GM12874 (cell line): ENCODE results near the gene ZNF689.

Experiments used
- TF ChIP-seq, protein P1 (sequence below): IDR thresholded peaks from 2 replicates; pipeline ENCODE4 v1.5.1; 2011; ENCODE audit warnings: low read depth, mild to moderate bottlenecking, control low read depth, low read length, moderate library complexity; ENCODE audit not compliant: insufficient read depth

The ZNF689 gene

DNA sequence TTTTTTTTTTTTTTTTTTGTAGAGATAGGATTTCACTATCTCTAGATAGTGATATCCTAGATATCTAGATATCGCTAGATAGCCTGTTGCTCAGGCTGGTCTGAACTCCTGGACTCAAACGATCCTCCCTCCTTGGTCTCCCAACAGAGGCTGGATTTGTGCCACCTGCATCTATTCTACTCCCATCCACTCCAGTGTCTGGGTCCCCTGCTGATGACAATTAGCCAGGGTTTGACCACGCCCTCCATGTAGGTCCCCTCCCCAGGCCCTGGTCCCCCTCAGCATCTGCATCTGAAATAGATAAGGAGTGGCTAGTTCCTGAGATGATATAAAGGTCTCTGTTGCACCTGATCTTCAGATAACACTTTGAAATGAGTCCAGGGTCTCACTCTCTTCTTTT is 40.9 kb downstream of the ZNF689 start:
- TF ChIP-seq, protein P1, sequence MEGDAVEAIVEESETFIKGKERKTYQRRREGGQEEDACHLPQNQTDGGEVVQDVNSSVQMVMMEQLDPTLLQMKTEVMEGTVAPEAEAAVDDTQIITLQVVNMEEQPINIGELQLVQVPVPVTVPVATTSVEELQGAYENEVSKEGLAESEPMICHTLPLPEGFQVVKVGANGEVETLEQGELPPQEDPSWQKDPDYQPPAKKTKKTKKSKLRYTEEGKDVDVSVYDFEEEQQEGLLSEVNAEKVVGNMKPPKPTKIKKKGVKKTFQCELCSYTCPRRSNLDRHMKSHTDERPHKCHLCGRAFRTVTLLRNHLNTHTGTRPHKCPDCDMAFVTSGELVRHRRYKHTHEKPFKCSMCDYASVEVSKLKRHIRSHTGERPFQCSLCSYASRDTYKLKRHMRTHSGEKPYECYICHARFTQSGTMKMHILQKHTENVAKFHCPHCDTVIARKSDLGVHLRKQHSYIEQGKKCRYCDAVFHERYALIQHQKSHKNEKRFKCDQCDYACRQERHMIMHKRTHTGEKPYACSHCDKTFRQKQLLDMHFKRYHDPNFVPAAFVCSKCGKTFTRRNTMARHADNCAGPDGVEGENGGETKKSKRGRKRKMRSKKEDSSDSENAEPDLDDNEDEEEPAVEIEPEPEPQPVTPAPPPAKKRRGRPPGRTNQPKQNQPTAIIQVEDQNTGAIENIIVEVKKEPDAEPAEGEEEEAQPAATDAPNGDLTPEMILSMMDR = no peak

DNA sequence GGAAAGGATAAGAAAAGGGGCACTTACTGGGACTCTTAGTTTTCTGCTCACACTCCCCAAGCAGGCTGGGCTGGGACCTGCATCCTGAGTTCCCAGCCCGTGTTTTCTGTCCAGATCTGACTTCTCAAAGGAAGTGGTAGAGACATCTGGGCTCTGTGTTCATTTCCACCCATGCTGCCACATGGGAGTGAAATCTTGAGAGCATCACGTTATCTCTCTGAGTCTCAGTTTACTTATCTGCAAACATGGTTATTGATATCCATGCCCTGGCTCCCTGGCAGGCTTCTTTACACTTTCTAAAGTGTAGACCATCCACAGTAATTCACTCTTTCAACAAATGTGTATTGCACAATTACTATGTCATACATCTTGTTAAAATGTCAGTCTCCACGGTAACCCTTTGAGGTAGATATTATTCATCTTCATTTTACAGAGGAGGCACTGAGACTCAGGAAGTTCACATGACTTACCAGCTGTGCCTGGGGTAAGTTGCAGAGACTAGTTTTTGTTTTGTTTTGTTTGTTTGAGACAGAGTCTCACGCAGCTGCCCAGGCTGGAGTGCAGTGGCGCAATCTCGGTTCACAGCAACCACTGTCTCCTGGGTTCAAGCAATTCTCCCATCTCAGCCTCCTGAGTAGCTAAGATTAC is 42.1 kb downstream of the ZNF689 start:
- TF ChIP-seq, protein P1 = no peak

DNA sequence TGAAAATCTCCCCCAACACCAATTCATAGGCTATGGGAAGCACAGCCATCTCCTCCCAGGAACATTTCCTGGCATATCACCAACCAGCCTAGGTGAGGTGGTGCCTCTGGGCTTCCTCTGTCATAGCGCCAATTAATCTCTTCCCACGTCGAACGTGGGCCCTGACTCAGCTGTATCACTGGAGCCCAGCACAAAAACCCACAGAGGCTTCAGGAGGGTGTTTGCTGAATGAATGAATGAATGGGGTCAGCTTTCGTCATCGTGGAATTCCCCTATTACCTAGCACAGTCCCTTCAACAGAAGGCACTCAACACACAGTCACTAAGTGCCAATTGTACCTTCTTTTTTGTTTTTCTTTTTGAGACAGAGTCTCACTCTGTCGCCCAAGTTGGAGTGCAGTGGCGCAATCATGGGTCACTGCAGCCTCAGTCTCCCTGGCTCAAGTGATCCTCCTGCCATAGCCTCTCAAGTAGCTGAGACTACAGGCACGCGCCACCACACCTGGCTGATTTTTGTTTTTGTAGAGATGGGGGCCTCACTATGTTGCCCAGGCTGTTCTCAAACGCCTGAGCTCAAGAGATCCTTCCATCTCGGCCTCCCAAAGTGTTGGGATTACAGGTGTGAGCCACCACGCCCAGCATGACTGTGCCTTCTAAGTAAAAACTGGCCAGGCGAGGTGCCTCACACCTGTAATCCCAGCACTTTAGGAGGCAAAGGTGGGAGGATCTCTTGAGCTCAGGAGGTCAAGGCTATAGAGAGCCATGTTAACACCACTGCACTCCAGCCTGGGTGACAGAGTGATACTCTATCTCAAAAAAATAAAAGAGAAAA is 42.8 kb downstream of the ZNF689 start:
- TF ChIP-seq, protein P1 = no peak

DNA sequence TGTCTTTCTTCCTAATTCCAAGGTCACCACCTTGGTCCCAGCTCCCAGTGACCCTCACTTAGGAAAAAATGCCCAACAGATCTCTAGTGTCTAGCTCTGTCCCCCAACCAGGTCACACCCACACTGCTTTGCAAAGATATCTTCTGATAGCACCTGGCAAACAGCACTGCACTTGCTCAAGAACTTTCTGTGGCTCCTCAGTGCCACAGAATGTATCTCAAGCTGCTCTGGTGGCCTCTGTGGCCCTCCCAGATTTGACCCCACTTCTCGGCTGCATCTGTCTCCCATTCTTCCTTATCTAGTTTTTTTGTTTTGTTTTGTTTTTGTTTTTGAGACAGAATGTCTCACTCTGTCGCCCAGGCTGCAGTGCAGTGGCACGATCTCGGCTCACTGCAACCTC is 43.7 kb downstream of the ZNF689 start:
- TF ChIP-seq, protein P1 = no peak

DNA sequence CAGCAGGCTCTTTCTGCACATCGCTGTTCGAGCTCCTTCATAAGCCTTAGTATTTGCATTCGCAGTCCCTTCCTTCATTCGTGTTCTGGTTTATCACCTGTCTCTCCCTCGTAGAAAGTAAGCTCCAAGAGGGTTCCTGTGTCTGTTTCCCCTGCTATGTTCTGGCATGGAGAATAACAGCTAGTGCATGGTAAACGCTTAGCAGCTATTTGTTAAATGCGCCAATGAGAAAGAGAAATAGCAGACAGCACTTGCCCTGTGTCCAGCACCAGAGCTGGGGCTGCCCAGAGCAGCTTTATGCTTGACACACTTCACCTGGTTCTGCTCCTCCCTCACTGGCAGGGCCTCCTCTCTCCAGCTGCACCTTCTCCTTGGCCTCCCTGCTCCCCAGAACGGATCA is 44.2 kb downstream of the ZNF689 start:
- TF ChIP-seq, protein P1 = no peak

DNA sequence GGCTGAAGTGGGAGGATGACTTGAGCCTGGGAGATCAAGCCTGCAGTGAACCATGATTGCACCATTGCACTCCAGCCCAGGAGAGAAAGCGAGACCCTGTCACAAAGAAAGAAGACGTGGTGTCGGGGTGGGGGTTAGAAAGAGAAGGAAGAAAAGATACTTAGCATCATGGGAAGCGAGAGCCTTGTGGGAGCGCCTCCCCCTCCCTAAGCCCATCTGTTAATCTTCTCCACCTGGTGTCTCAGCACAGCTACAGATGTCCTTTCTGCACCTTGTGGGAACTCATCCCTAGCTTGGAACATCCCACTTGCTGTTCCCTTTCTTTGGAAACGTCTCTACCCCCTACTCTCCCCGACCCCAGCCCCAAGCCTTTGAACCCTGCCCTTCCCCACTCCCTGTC is 44.7 kb downstream of the ZNF689 start:
- TF ChIP-seq, protein P1 = no peak

DNA sequence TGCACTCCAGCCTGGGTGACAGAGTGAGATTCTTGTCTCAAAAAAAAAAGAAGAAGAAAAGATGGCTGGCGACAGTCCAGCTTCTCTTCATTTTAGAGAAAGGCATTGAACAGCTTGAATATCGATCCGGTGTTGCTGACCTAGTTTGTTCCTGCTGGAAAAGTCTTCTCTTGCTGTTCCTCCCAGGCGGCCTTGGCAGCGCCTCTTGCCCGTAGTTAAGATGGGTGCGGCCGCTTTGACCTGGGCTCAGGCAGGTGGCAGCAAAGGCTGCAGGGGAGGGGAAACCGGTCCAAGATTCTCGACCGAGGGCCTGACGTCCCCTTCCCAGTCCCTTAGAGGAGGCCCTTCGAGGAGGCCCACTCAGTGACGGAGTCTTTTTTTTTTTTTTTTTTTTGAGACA is 48.2 kb downstream of the ZNF689 start:
- TF ChIP-seq, protein P1 = no peak
